ENCODE results near the gene CHRNA7.
"Not testable (repeated sequence)": the region's sequence is repeated elsewhere in the genome, so short reads cannot be mapped to it uniquely, and the experiment has no call there.

DNA sequence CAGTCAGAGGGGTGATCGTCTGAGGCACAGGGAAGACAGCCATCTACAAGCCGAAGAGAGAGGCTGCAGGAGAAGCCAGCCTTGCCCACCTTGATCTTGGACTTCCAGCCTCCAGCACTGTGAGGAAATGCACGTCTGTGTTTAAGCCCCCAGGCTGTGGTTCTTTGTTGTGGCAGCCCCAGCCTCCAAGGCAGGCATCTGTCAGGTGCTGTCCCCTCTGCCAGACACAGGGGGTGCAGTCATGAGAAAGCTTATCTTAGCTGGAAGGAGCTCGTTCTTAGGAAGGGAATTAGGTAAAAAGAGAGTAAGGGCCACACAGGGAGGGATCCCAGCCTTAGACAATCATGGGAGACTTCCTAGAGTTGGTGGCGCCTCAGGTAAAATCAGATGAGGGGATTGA is 150.3 kb downstream of the CHRNA7 start:
- TF ChIP-seq CEBPB (IDR thresholded peaks at IDR 0.05; ENCODE audit: low read depth, low read length); PHF8 (conservative IDR thresholded peaks at IDR 0.05; ENCODE audit: low read depth, low read length); POLR2A (IDR thresholded peaks at IDR 0.05; ENCODE audit: control extremely low read depth in 1 of 2, low read depth in 2 of 2, low read length in 2 of 2); CREB1 (IDR thresholded peaks at IDR 0.05); SP4 (IDR thresholded peaks at IDR 0.05; ENCODE audit: low read length); EZH2 (IDR thresholded peaks at IDR 0.05; ENCODE audit: low read depth, low read length, severe bottlenecking); JUN (IDR thresholded peaks at IDR 0.05; ENCODE audit: low read depth, low read length); YY1 (IDR thresholded peaks at IDR 0.05; ENCODE audit: low read depth, low read length); EP300 (IDR thresholded peaks at IDR 0.05; ENCODE audit: borderline replicate concordance in 1 of 2, low read depth in 2 of 2, low read length in 2 of 2): not testable (repeated sequence)
- TF ChIP-seq, protein P1, sequence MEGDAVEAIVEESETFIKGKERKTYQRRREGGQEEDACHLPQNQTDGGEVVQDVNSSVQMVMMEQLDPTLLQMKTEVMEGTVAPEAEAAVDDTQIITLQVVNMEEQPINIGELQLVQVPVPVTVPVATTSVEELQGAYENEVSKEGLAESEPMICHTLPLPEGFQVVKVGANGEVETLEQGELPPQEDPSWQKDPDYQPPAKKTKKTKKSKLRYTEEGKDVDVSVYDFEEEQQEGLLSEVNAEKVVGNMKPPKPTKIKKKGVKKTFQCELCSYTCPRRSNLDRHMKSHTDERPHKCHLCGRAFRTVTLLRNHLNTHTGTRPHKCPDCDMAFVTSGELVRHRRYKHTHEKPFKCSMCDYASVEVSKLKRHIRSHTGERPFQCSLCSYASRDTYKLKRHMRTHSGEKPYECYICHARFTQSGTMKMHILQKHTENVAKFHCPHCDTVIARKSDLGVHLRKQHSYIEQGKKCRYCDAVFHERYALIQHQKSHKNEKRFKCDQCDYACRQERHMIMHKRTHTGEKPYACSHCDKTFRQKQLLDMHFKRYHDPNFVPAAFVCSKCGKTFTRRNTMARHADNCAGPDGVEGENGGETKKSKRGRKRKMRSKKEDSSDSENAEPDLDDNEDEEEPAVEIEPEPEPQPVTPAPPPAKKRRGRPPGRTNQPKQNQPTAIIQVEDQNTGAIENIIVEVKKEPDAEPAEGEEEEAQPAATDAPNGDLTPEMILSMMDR (IDR thresholded peaks at IDR 0.05; ENCODE audit: control extremely low read depth in 1 of 3, insufficient read depth in 1 of 3, low read depth in 1 of 3, low read length in 3 of 3) = not testable (repeated sequence)

Measured in H1 (cell line).